CD14-positive monocyte (primary cell): Measurements from ENCODE around the gene EXD1. TPM values are rescaled to one million over a fixed set of nuclear protein-coding genes. Genes with fewer than 3 reads are reported as not detected.
"Not testable (repeated sequence)": the region's sequence is repeated elsewhere in the genome, so short reads cannot be mapped to it uniquely, and the experiment has no call there.

Experiments used
- DNase-seq, 3 donors: peaks; one replicate each; pipeline ENCODE4 v3.0.0-alpha.2; 2011 to 2022
- H2AFZ ChIP-seq: 2 replicates; pipeline ENCODE4 v1.6.0; 2012; ENCODE audit warnings: mild to moderate bottlenecking, low read depth, low read length, inconsistent platforms; ENCODE audit not compliant: insufficient read depth, poor library complexity, severe bottlenecking
- H3K27ac ChIP-seq, 2 donors: 1 replicate in 1 of 2; 2 replicates in 1 of 2; pipeline ENCODE4 v1.5.1; 2012 to 2013; ENCODE audit warnings: low read length in 2 of 2, control low read depth in 1 of 2, inconsistent platforms in 1 of 2, low read depth in 1 of 2, mild to moderate bottlenecking in 1 of 2
- H3K27me3 ChIP-seq, 2 donors: one replicate each; pipeline versions ENCODE4 v1.6.0 to v1.6.1; 2011 to 2013; ENCODE audit warnings: low read length in 2 of 2; ENCODE audit not compliant: control insufficient read depth in 2 of 2, insufficient read depth in 2 of 2
- H3K36me3 ChIP-seq, 2 donors: replicated peaks in 1 of 2; 1 replicate in 1 of 2; 2 replicates in 1 of 2; pipeline versions ENCODE4 v1.5.1 to v1.6.1; 2012 to 2013; ENCODE audit warnings: low read length in 2 of 2, control low read depth in 1 of 2, inconsistent platforms in 1 of 2, mild to moderate bottlenecking in 1 of 2; ENCODE audit not compliant: insufficient read depth in 2 of 2, control insufficient read depth in 1 of 2
- H3K4me1 ChIP-seq, 2 donors: 1 replicate in 1 of 2; 2 replicates in 1 of 2; pipeline versions ENCODE4 v1.5.1 to v1.6.1; 2012 to 2013; ENCODE audit warnings: low read length in 2 of 2, control low read depth in 1 of 2, inconsistent platforms in 1 of 2, mild to moderate bottlenecking in 1 of 2, moderate library complexity in 1 of 2; ENCODE audit not compliant: insufficient read depth in 2 of 2, control insufficient read depth in 1 of 2
- H3K4me2 ChIP-seq: replicated peaks from 2 replicates; pipeline ENCODE3; 2012; ENCODE audit warnings: low read length, moderate library complexity, mild to moderate bottlenecking; ENCODE audit not compliant: poor library complexity, severe bottlenecking; ENCODE audit errors: extremely low read depth
- H3K4me3 ChIP-seq, 3 experiments: fragments of 200-600 bp in 1 of 3; sonication (generic) in 1 of 3; replicated peaks in 1 of 3; 1 replicate in 2 of 3; 2 replicates in 1 of 3; pipeline ENCODE4 v1.5.1; 2011 to 2013; ENCODE audit warnings: low read length in 3 of 3, mild to moderate bottlenecking in 3 of 3, control low read depth in 2 of 3, low read depth in 2 of 3, inconsistent platforms in 1 of 3, moderate library complexity in 1 of 3
- H3K79me2 ChIP-seq: 2 replicates; pipeline ENCODE4 v1.6.0; 2012; ENCODE audit warnings: mild to moderate bottlenecking, control low read depth, inconsistent platforms, low read length, moderate library complexity; ENCODE audit not compliant: insufficient read depth
- H3K9ac ChIP-seq: 2 replicates; pipeline ENCODE4 v1.6.0; 2017; ENCODE audit warnings: low read length, mild to moderate bottlenecking; ENCODE audit not compliant: insufficient read depth, poor library complexity, severe bottlenecking
- H3K9me3 ChIP-seq, 2 donors: replicated peaks in 1 of 2; 1 replicate in 1 of 2; 2 replicates in 1 of 2; pipeline versions ENCODE4 v1.5.1 to v1.6.1; 2012 to 2013; ENCODE audit warnings: low read length in 2 of 2, control low read depth in 1 of 2; ENCODE audit not compliant: control insufficient read depth in 1 of 2, insufficient read depth in 1 of 2
- H4K20me1 ChIP-seq: 2 replicates; pipeline ENCODE4 v1.6.0; 2012; ENCODE audit warnings: mild to moderate bottlenecking, low read length, control low read depth, moderate library complexity; ENCODE audit not compliant: insufficient read depth
- H3K27ac Mint-ChIP-seq, 7 donors: one replicate each; pipeline ENCODE4 v1.8.0; 2020; ENCODE audit warnings: mild to moderate bottlenecking in 7 of 7, mixed read lengths in 7 of 7, moderate library complexity in 6 of 7, inconsistent platforms in 2 of 7
- H3K27me3 Mint-ChIP-seq, 3 donors: one replicate each; pipeline ENCODE4 v1.8.0; 2021 to 2022; ENCODE audit warnings: low read depth in 3 of 3, mild to moderate bottlenecking in 3 of 3, mixed read lengths in 3 of 3, moderate library complexity in 3 of 3, inconsistent platforms in 1 of 3
- H3K36me3 Mint-ChIP-seq, 2 donors: one replicate each; pipeline ENCODE4 v1.8.0; 2020; ENCODE audit warnings: mixed read lengths in 2 of 2, inconsistent platforms in 1 of 2, mild to moderate bottlenecking in 1 of 2
- H3K4me1 Mint-ChIP-seq: one replicate; pipeline ENCODE4 v1.8.0; 2020; ENCODE audit warnings: mild to moderate bottlenecking, mixed read lengths
- H3K4me3 Mint-ChIP-seq, 2 donors: one replicate each; pipeline ENCODE4 v1.8.0; 2020; ENCODE audit warnings: mild to moderate bottlenecking in 2 of 2, mixed read lengths in 2 of 2, moderate library complexity in 1 of 2
- H3K9me3 Mint-ChIP-seq, 7 donors: one replicate each; pipeline ENCODE4 v1.8.0; 2020 to 2022; ENCODE audit warnings: mixed read lengths in 7 of 7, mild to moderate bottlenecking in 6 of 7, moderate library complexity in 6 of 7, inconsistent platforms in 2 of 7
- CTCF ChIP-seq: fragments of 200-600 bp; IDR thresholded peaks from one replicate; pipeline ENCODE4 v1.8.0; 2022; ENCODE audit warnings: antibody characterized with exemption, mild to moderate bottlenecking
- WGBS: methylation state at CpG from one replicate; pipeline ENCODE4 v1.1.5; 2013; ENCODE audit warnings: missing lambda C conversion rate; ENCODE audit not compliant: insufficient coverage; 5-methylcytosine and 5-hydroxymethylcytosine counted together
- intact Hi-C, 2 donors: fragments of 100-400 bp; cut with micrococcal nuclease; formaldehyde crosslinking; loops; one replicate each; pipeline versions ENCODE4 v1.15.0 to v1.15.1; 2023
- polyA plus RNA-seq, 3 donors: library from polyadenylated mRNA; depleted of rRNA in 1 of 3; unstranded in 2 of 3; stranded (reverse) in 1 of 3; fragments of 300-500 nt in 2 of 3; fragments of >200 nt in 1 of 3; fragmentation: Illumina TruSeq in 2 of 3; gene quantifications; 1 replicate in 2 of 3; 2 replicates in 1 of 3; pipeline ENCODE4 v1.2.3, GENCODE V29; 2012 to 2021

EXD1 gene
- polyA plus RNA-seq, 3 donors, result 0.04 to 0.08 TPM; not detected in 1

DNA sequence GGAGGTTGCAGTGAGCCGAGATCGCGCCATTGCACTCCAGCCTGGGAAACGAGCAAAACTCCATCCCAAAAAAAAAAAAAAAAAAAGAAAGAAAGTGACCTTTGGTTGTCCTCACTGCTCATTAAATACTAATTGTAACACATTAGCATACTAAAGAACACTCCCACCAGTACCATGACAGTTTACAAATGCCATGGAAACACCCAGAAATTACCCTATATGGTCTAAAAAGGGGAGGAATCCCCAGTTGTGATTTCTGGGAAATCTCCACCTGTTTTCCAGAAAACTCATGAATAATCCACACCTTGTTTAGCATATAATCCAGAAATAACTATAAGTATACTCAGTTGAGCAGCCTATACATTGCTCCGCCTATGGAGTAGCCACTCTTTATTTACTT lies 90.9 kb downstream of the EXD1 start:
- H3K27ac ChIP-seq, result no peak overlapping the region
- no peaks in the 10 kb centered on the region for H3K9me3 ChIP-seq
- no peak overlapping the region for H2AFZ ChIP-seq
- no peak for DNase-seq
- H3K4me1 ChIP-seq, result no peaks in the 10 kb centered on the region
- Mint-ChIP-seq H3K27me3 (peaks cover 0 to 4% (median 0%) of the 10 kb centered on the region in 3 donors), H3K9me3 (peaks cover 0 to 6% (median 0%) of the 10 kb centered on the region in 7 donors), H3K36me3 (no peaks in the 10 kb centered on the region), H3K27ac (no peak overlapping the region), H3K4me3 (no peak overlapping the region), H3K4me1 (peaks cover 7% of the 10 kb centered on the region)
- H3K9ac ChIP-seq, result no peak overlapping the region
- intact Hi-C loops, result no loop called here
- no peak for TF ChIP-seq CTCF
- H3K27me3 ChIP-seq, result no peaks in the 10 kb centered on the region
- no CpG with 5 or more reads among the region's 5 CpGs for WGBS
- H3K4me3 ChIP-seq, result no peak overlapping the region
- no peaks in the 10 kb centered on the region for H4K20me1 ChIP-seq
- H3K4me2 ChIP-seq, result no peak overlapping the region
- H3K79me2 ChIP-seq, result no peaks in the 10 kb centered on the region
- no peaks in the 10 kb centered on the region for H3K36me3 ChIP-seq

DNA sequence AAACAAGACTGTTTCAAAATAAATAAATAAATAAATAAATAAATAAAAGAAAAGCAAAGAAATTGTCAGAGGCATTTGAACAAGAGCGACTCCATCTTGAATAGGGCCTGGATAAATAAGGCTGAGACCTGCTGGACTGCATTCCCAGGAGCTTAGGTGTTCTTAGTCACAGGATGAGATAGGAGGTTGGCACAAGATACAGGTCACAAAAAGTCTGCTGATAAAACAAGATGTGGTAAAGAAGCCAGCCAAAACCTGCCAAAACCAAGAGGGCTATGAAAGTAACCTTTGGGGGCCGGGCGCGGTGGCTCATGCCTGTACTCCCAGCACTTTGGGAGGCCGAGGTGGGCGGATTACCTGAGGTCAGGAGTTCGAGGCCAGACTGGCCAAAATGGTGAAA lies 91.4 kb downstream of the EXD1 start:
- H3K36me3 ChIP-seq, H3K9me3 ChIP-seq, H3K9me3 Mint-ChIP-seq, H3K27me3 Mint-ChIP-seq, H4K20me1 ChIP-seq, H3K4me1 Mint-ChIP-seq, H3K27me3 ChIP-seq, H3K4me1 ChIP-seq, H3K79me2 ChIP-seq, H3K27ac ChIP-seq, H3K9ac ChIP-seq, intact Hi-C loops, H3K4me2 ChIP-seq, DNase-seq, H2AFZ ChIP-seq, H3K36me3 Mint-ChIP-seq, H3K4me3 Mint-ChIP-seq, H3K4me3 ChIP-seq: not testable (repeated sequence)
- WGBS, result 94% methylated on average over 7 of the region's 7 CpGs
- peak overlapping the region in 1 of 7 donors; percentile 51 for H3K27ac Mint-ChIP-seq

GRCh38 chr15:41135580-41135979 lies 95.0 kb downstream of the EXD1 start:
- not testable (repeated sequence) for H3K4me3 Mint-ChIP-seq

More at GRCh38 chr15:41135580-41135979, 95.0 kb downstream of the EXD1 start:
- H3K9me3 Mint-ChIP-seq, intact Hi-C loops, H2AFZ ChIP-seq, H3K36me3 Mint-ChIP-seq, H3K4me2 ChIP-seq, H3K27me3 Mint-ChIP-seq, H3K27ac ChIP-seq, H3K9me3 ChIP-seq, H3K36me3 ChIP-seq, H3K4me3 ChIP-seq, H3K4me1 ChIP-seq, H3K9ac ChIP-seq, H3K79me2 ChIP-seq, DNase-seq, H3K4me1 Mint-ChIP-seq, H4K20me1 ChIP-seq, H3K27me3 ChIP-seq, H3K27ac Mint-ChIP-seq: not testable (repeated sequence)
- WGBS, result 100% methylated on average over 6 of the region's 6 CpGs
